Body of pancreas (tissue), 4 donors: ENCODE measurements around the gene SIAH3.

ENCODE experiments used
- POLR2A ChIP-seq, 3 donors: fragments of 450-650 bp; IDR thresholded peaks; one replicate each; pipeline ENCODE4 v1.6.1; 2016; ENCODE audit warnings: antibody characterized with exemption in 3 of 3, mild to moderate bottlenecking in 2 of 3
- TF ChIP-seq, protein P1 (sequence below), 7 experiments: fragments of 450-650 bp in 4 of 7; fragments of 200-600 bp in 3 of 7; sonication (generic) in 3 of 7; IDR thresholded peaks; one replicate each; pipeline ENCODE4 v1.5.1; 2016 to 2019; ENCODE audit warnings: antibody characterized with exemption in 7 of 7

DNA sequence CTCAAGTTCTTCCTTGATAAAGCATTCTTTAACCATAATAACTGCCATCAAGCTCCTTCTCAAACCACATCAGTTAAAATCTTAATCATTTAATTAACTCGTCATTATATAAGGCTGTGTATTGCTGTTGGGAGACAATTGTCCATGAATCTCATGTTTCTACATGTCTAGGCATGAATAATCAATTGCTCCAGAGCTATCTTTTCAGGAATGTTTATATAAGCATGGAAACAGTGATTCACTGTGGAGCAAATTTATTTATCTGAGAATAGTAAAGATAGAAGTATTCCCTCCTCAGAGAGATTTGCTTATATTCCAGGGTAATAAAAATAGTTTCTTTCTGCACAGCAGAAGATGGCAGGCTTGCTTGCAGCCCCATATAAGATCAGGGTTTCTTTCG lies 78.3 kb downstream of the SIAH3 start:
- TF ChIP-seq, protein P1, sequence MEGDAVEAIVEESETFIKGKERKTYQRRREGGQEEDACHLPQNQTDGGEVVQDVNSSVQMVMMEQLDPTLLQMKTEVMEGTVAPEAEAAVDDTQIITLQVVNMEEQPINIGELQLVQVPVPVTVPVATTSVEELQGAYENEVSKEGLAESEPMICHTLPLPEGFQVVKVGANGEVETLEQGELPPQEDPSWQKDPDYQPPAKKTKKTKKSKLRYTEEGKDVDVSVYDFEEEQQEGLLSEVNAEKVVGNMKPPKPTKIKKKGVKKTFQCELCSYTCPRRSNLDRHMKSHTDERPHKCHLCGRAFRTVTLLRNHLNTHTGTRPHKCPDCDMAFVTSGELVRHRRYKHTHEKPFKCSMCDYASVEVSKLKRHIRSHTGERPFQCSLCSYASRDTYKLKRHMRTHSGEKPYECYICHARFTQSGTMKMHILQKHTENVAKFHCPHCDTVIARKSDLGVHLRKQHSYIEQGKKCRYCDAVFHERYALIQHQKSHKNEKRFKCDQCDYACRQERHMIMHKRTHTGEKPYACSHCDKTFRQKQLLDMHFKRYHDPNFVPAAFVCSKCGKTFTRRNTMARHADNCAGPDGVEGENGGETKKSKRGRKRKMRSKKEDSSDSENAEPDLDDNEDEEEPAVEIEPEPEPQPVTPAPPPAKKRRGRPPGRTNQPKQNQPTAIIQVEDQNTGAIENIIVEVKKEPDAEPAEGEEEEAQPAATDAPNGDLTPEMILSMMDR (IDR thresholded peaks at IDR 0.05), result no peak
- TF ChIP-seq POLR2A (IDR thresholded peaks at IDR 0.05), result no peak
